Activated CD8-positive, alpha-beta memory T cell treated with anti-CD3 and anti-CD28 coated beads for 4 hours (primary cell): ENCODE results near the gene RAB9A.
A peak's percentile ranks its signal among the peaks of the same experiment; 100 is the strongest.
"Not testable (repeated sequence)": the region's sequence is repeated elsewhere in the genome, so short reads cannot be mapped to it uniquely, and the experiment has no call there.

Source experiments
- DNase-seq, 2 donors: peaks; one replicate each; pipeline ENCODE4 v3.0.0-alpha.2; 2020; ENCODE audit warnings: low read depth in 2 of 2

RAB9A gene

GRCh38 chrX:13700380-13700779, 11.5 kb downstream of the RAB9A start:
- no peak for DNase-seq

GRCh38 chrX:13702111-13702789, 13.3 kb downstream of the RAB9A start:
- no peak for DNase-seq

GRCh38 chrX:13703135-13703534, 14.2 kb downstream of the RAB9A start:
- DNase-seq, result no peak

GRCh38 chrX:13703589-13703988, 14.7 kb downstream of the RAB9A start:
- no peak for DNase-seq

- DNase-seq, result no peak
These were observed 22.2 kb downstream of the RAB9A start for GRCh38 chrX:13711141-13711540.

- DNase-seq, result no peak
These were observed 27.5 kb downstream of the RAB9A start for GRCh38 chrX:13716455-13716854.

GRCh38 chrX:13716905-13717304, 28.0 kb downstream of the RAB9A start:
- no peak for DNase-seq

- DNase-seq, result no peak
These were observed 29.0 kb downstream of the RAB9A start for GRCh38 chrX:13717700-13718472.

- no peak for DNase-seq
These were observed 30.4 kb downstream of the RAB9A start for GRCh38 chrX:13719192-13719856.

GRCh38 chrX:13721371-13721770, 32.4 kb downstream of the RAB9A start:
- DNase-seq, result no peak

- no peak for DNase-seq
These were observed 33.0 kb downstream of the RAB9A start for GRCh38 chrX:13721819-13722519.

- DNase-seq, result not testable (repeated sequence)
These were observed 36.0 kb downstream of the RAB9A start for GRCh38 chrX:13724878-13725277.

- DNase-seq, result not testable (repeated sequence)
These were observed 37.7 kb downstream of the RAB9A start for GRCh38 chrX:13726583-13726982.

- DNase-seq, result not testable (repeated sequence)
These were observed 41.6 kb downstream of the RAB9A start for GRCh38 chrX:13730523-13730922.

GRCh38 chrX:13732246-13733067, 43.5 kb downstream of the RAB9A start:
- DNase-seq, result no peak

- DNase-seq, result no peak
These were observed 44.6 kb downstream of the RAB9A start for GRCh38 chrX:13733506-13733905.

GRCh38 chrX:13734278-13735172, 45.6 kb downstream of the RAB9A start, which contains the start of the genes OFD1 and TRAPPC2:
Gene OFD1, plus strand, starts transcription at chrX:13734748. Its CDS starts 324 bp downstream, at chrX:13735072.
Gene TRAPPC2, minus strand, starts transcription at chrX:13734620. Its CDS starts 14,657 bp downstream, at chrX:13719963.
- DNase-seq, result peak; percentile 81 to 82

- no peak for DNase-seq
These were observed 52.8 kb downstream of the RAB9A start for GRCh38 chrX:13741695-13742094.

GRCh38 chrX:13742397-13743176, 53.7 kb downstream of the RAB9A start:
- DNase-seq, result no peak
